Right cardiac atrium (tissue), 5 donors: Measurements from ENCODE around the gene MFRP. TPM values are rescaled to one million over a fixed set of nuclear protein-coding genes. Genes with fewer than 3 reads are reported as not detected.
"Not testable (repeated sequence)": the region's sequence is repeated elsewhere in the genome, so short reads cannot be mapped to it uniquely, and the experiment has no call there.

Source experiments
- ATAC-seq, 2 donors: fragments of 200-7000 bp; cut with Tn5 transposase; one replicate each; pipeline versions ENCODE4 v1.8.0 to v1.9.1; 2020; ENCODE audit warnings: moderate library complexity in 2 of 2, mild to moderate bottlenecking in 1 of 2
- DNase-seq, 3 donors: peaks; one replicate each; pipeline ENCODE4 v3.0.0-alpha.2; 2020
- H3K27ac ChIP-seq: one replicate; pipeline ENCODE4 v1.5.1; 2013; ENCODE audit warnings: mild to moderate bottlenecking, low read length, control low read depth, moderate library complexity
- H3K27me3 ChIP-seq: one replicate; pipeline ENCODE4 v1.6.1; 2013; ENCODE audit not compliant: control insufficient read depth, insufficient read depth
- H3K4me1 ChIP-seq: one replicate; pipeline ENCODE4 v1.6.1; 2013; ENCODE audit warnings: low read length; ENCODE audit not compliant: control insufficient read depth, insufficient read depth
- H3K4me3 ChIP-seq: one replicate; pipeline ENCODE4 v1.5.1; 2013; ENCODE audit warnings: low read length, control low read depth
- H3K9me3 ChIP-seq: one replicate; pipeline ENCODE4 v1.6.1; 2013; ENCODE audit warnings: low read length; ENCODE audit not compliant: control insufficient read depth
- WGBS: extraction: QIAGEN DNeasy Blood & Tissue Kit; methylation state at CpG from one replicate; pipeline ENCODE4 v1.1.7; 2013; 5-methylcytosine and 5-hydroxymethylcytosine counted together
- intact Hi-C, 4 donors: fragments of 100-400 bp; cut with DNase I; formaldehyde crosslinking; loops; one replicate each; pipeline versions ENCODE4 v1.11.0 to v1.14.0; 2022 to 2023
- long read RNA-seq, 4 donors: library from polyadenylated mRNA; unstranded; transcript quantifications; one replicate each; pipeline ENCODE4 v2.0.0, GENCODE V29; 2020 to 2021
- polyA plus RNA-seq: library from polyadenylated mRNA; stranded (reverse); fragments of 200-250 nt; gene quantifications from one replicate; pipeline ENCODE4 v1.2.3, GENCODE V29; 2013
- total RNA-seq, 4 donors: library from RNA; stranded (reverse); fragmentation: NEBNext Ultra II Directional; extraction: Animal tissue kit (Norgen Biotek cat#: 25700); gene quantifications; one replicate each; pipeline ENCODE4 v1.2.1, GENCODE V29; 2021
- donor health status: healthy with polysubstance abuse.
- donor health status: DM: no; HTN: yes; CAD: no.
- donor health status: DM: no; HTN: no; CAD: no.
- donor health status: DM: no; HTN: yes; CAD: no; lungs with severe emphysema.
- donor health status: DM: yes; HTN: yes; CAD: no.

MFRP gene
- under 1 TPM in 1 of 4 donors, not detected in 3; 0.06 TPM for total RNA-seq
- 0.02 TPM for polyA plus RNA-seq
- long read RNA-seq, donor 1, result 0 reads
- long read RNA-seq, donor 2, partial matches to known transcripts, result 1 of 1 reads
- long read RNA-seq, donor 2, other reads (novel, unspliced or antisense), result 0 of 1 reads
- long read RNA-seq, donor 3, partial matches to known transcripts, result 0 of 3 reads
- long read RNA-seq, donor 3, other reads (novel, unspliced or antisense), result 3 of 3 reads
- long read RNA-seq, donor 4, partial matches to known transcripts, result 0 of 1 reads
- long read RNA-seq, donor 4, other reads (novel, unspliced or antisense), result 1 of 1 reads

- ATAC-seq (no peak), DNase-seq (no peak)
- H3K27me3 ChIP-seq, result no peaks in the 10 kb centered on the region
- no peaks in the 10 kb centered on the region for H3K9me3 ChIP-seq
- no peaks in the 10 kb centered on the region for H3K4me1 ChIP-seq
- intact Hi-C loops, result no loop called here
- no peak within 1 kb of the TSS for H3K27ac ChIP-seq
- H3K4me3 ChIP-seq, result no peak within 1 kb of the TSS
- 66% methylated on average over 6 of the region's 6 CpGs for WGBS
Observed at GRCh38 chr11:119346605-119347004, at the start of gene MFRP. Gene MFRP, minus strand, starts transcription at chr11:119346705. Its CDS starts 192 bp downstream, at chr11:119346513.

GRCh38 chr11:119391275-119391674 is 44.8 kb upstream of the MFRP start:
- intact Hi-C loops, result no loop called here
- WGBS, result 84% methylated on average over 7 of the region's 7 CpGs
- DNase-seq (no peak), ATAC-seq (no peak)
- no peaks in the 10 kb centered on the region for H3K4me1 ChIP-seq
- no peaks in the 10 kb centered on the region for H3K27me3 ChIP-seq
- H3K27ac ChIP-seq, result no peak overlapping the region
- H3K9me3 ChIP-seq, result no peaks in the 10 kb centered on the region
- no peak overlapping the region for H3K4me3 ChIP-seq

GRCh38 chr11:119389611-119390254 is 43.2 kb upstream of the MFRP start:
- Histone ChIP-seq H3K9me3 (no peaks in the 10 kb centered on the region), H3K4me3 (no peak overlapping the region), H3K27me3 (no peaks in the 10 kb centered on the region), H3K27ac (no peak overlapping the region), H3K4me1 (no peaks in the 10 kb centered on the region)
- DNase-seq (no peak), ATAC-seq (no peak)
- intact Hi-C loops, result loop anchor here in 2 of 4 donors (10.0 kb wide), 1 partner anchor 85 kb away; no protein-coding TSS in a partner anchor
- 71% methylated on average over 5 of the region's 5 CpGs for WGBS

GRCh38 chr11:119388103-119388502 is 41.6 kb upstream of the MFRP start:
- H3K27ac ChIP-seq, result no peak overlapping the region
- ATAC-seq, result no peak
- H3K4me1 ChIP-seq, result no peaks in the 10 kb centered on the region
- intact Hi-C loops, result loop anchor here in 2 of 4 donors (10.0 kb wide), 1 partner anchor 87 kb away; no protein-coding TSS in a partner anchor
- H3K4me3 ChIP-seq, result no peak overlapping the region
- whole genome bisulfite sequencing, result 86% methylated on average over 7 of the region's 7 CpGs
- H3K27me3 ChIP-seq, result no peaks in the 10 kb centered on the region
- DNase-seq, result no peak
- no peaks in the 10 kb centered on the region for H3K9me3 ChIP-seq

- Histone ChIP-seq H3K4me3 (no peak overlapping the region), H3K9me3 (no peaks in the 10 kb centered on the region), H3K27ac (no peak overlapping the region), H3K4me1 (no peaks in the 10 kb centered on the region), H3K27me3 (no peaks in the 10 kb centered on the region)
- intact Hi-C loops, result loop anchor here in 2 of 4 donors (10.0 kb wide), 1 partner anchor 90 kb away; no protein-coding TSS in a partner anchor
- DNase-seq (no peak), ATAC-seq (no peak)
- 92% methylated on average over 2 of the region's 2 CpGs for WGBS
Observed at GRCh38 chr11:119384332-119384731, 37.8 kb upstream of the MFRP start.

- 89% methylated on average over 14 of the region's 14 CpGs for WGBS
- not testable (repeated sequence) for H3K9me3 ChIP-seq, H3K4me3 ChIP-seq, ATAC-seq, H3K27me3 ChIP-seq, H3K27ac ChIP-seq, H3K4me1 ChIP-seq, DNase-seq
- intact Hi-C loops, result loop anchor here in 2 of 4 donors (10.0 kb wide), 1 partner anchor 92 kb away; no protein-coding TSS in a partner anchor
Observed at GRCh38 chr11:119382513-119382912, 36.0 kb upstream of the MFRP start.

- WGBS, result 9% methylated on average over 9 of the region's 9 CpGs
Observed at GRCh38 chr11:119382101-119382500, 35.6 kb upstream of the MFRP start.

GRCh38 chr11:119381181-119381988 is 34.9 kb upstream of the MFRP start, which contains the start of gene USP2:
Gene USP2, minus strand, starts transcription at chr11:119381690. Its CDS starts 8,210 bp downstream, at chr11:119373480.
- Histone ChIP-seq H3K4me3 (peak within 1 kb of the TSS; percentile 49), H3K27ac (peak within 1 kb of the TSS; percentile 69), H3K9me3 (no peaks in the 10 kb centered on the region), H3K4me1 (no peaks in the 10 kb centered on the region), H3K27me3 (no peaks in the 10 kb centered on the region)
- ATAC-seq (peak; percentile 96 to 97), DNase-seq (peak; percentile 97 to 98 (median 98))
- under 1% methylated on average over 54 of the region's 54 CpGs for WGBS
- intact Hi-C loops, result loop anchor here in 2 of 4 donors (10.0 kb wide), 1 partner anchor 93 kb away; no protein-coding TSS in a partner anchor

More at GRCh38 chr11:119382101-119382500, 35.6 kb upstream of the MFRP start:
- Histone ChIP-seq H3K4me1 (no peaks in the 10 kb centered on the region), H3K27me3 (no peaks in the 10 kb centered on the region), H3K4me3 (peak overlapping the region; percentile 30), H3K27ac (no peak overlapping the region), H3K9me3 (no peaks in the 10 kb centered on the region)
- ATAC-seq, result no peak
- no peak for DNase-seq
- intact Hi-C loops, result loop anchor here in 2 of 4 donors (10.0 kb wide), 1 partner anchor 93 kb away; no protein-coding TSS in a partner anchor

- Histone ChIP-seq H3K4me1 (no peaks in the 10 kb centered on the region), H3K4me3 (peak overlapping the region; percentile 49), H3K27ac (peak overlapping the region; percentile 69), H3K27me3 (no peaks in the 10 kb centered on the region), H3K9me3 (no peaks in the 10 kb centered on the region)
- ATAC-seq (peak in 1 of 2 donors; percentile 0), DNase-seq (peak in 1 of 3 donors; percentile 17)
- WGBS, result 6% methylated on average over 10 of the region's 10 CpGs
- intact Hi-C loops, result loop anchor here in 2 of 4 donors (10.0 kb wide), 1 partner anchor 94 kb away; no protein-coding TSS in a partner anchor
Observed at GRCh38 chr11:119380827-119381180, 34.3 kb upstream of the MFRP start.

- 70% methylated on average over 13 of the region's 13 CpGs for WGBS
- H3K4me3 ChIP-seq, result no peak overlapping the region
- no peaks in the 10 kb centered on the region for H3K27me3 ChIP-seq
- H3K27ac ChIP-seq, result peak overlapping the region; percentile 69
- peaks cover under 1% of the 10 kb centered on the region for H3K4me1 ChIP-seq
- no peak for ATAC-seq
- DNase-seq, result no peak
- intact Hi-C loops, result loop anchor here in 2 of 4 donors (10.0 kb wide), 1 partner anchor 95 kb away; no protein-coding TSS in a partner anchor
- H3K9me3 ChIP-seq, result no peaks in the 10 kb centered on the region
Observed at GRCh38 chr11:119380160-119380826, 33.8 kb upstream of the MFRP start.
